Astrocyte (in vitro differentiated cells and primary cell): Measurements from ENCODE around the gene PCBP4.
"Not testable (repeated sequence)": the region's sequence is repeated elsewhere in the genome, so short reads cannot be mapped to it uniquely, and the experiment has no call there.

Source experiments
- CTCF ChIP-seq: IDR thresholded peaks from 2 replicates; pipeline ENCODE4 v1.5.1; 2011; ENCODE audit warnings: low read depth, mild to moderate bottlenecking, inconsistent platforms, low read length, moderate library complexity; ENCODE audit not compliant: insufficient read depth
- EZH2 ChIP-seq: IDR thresholded peaks from 2 replicates; pipeline ENCODE4 v1.6.1; 2012; ENCODE audit warnings: mild to moderate bottlenecking, low read length, inconsistent platforms; ENCODE audit not compliant: insufficient read depth

GRCh38 chr3:51990501-51990971, 23.3 kb upstream of the PCBP4 start:
- not testable (repeated sequence) for TF ChIP-seq EZH2, CTCF
